ENCODE measurements around the gene WDR70. TPM values are rescaled to one million over a fixed set of nuclear protein-coding genes. Genes with fewer than 3 reads are reported as not detected.

Gene WDR70
- total and polyA plus RNA-seq, 2 donors (not counting 3 experiments of a cell fraction or from before 2014, with no cell fraction given), result 6.7 to 37.3 TPM

DNA sequence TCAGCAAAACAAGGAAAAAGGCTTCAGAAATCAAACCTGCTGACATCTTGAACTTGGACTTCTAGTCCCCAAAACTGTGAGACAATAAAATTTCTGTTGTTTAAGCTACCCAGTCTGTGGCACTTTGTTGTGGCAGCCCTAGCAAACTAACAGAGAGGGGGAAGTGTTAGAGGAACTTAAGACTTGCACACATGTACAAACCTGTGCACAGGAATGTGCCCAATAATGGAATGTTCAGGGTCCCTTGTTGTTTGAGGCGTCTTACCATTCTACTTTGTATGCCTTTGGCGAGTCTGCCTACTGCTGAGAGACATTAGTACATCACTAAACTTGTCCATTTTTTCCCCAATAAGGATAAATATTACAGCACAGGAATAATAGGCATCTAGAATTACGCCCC is 160.3 kb downstream of the WDR70 start:
- no peak overlapping the region for H2AFZ ChIP-seq (ENCODE audit: low read depth, low read length)
- H3K4me1 ChIP-seq (ENCODE audit: control insufficient read depth, extremely low read depth, insufficient read depth, low read length), result no peaks in the 10 kb centered on the region
- no peak overlapping the region for H3K4me2 ChIP-seq (ENCODE audit: insufficient read depth, low read length)
- CTCF ChIA-PET, result no interaction called here
- no peaks in the 10 kb centered on the region for H3K9me1 ChIP-seq (replicated peaks; ENCODE audit: control insufficient read depth, extremely low read depth, insufficient read depth, low read length)
- POLR2A ChIA-PET, result no interaction called here
- H4K20me1 ChIP-seq (replicated peaks; ENCODE audit: control insufficient read depth, extremely low read depth, insufficient read depth, low read length), result no peaks in the 10 kb centered on the region
- intact Hi-C loops (cut with micrococcal nuclease), result no loop called here
- DNase-seq (ENCODE audit: low read depth, low spot score) (no peak), FAIRE-seq (no peak)
- H3K4me3 ChIP-seq (replicated peaks in 1 of 3; ENCODE audit: insufficient read depth in 1 of 3, low read depth in 1 of 3, low read length in 3 of 3), result no peak overlapping the region
- no peaks in the 10 kb centered on the region for H3K79me2 ChIP-seq (ENCODE audit: control insufficient read depth, insufficient read depth, low read length)
- no peak overlapping the region for H3K9ac ChIP-seq (replicated peaks; ENCODE audit: extremely low read depth, insufficient read depth, low read length)
- H3K36me3 ChIP-seq (ENCODE audit: control insufficient read depth in 2 of 2, extremely low read depth in 1 of 2, insufficient read depth in 2 of 2, low read length in 2 of 2), result no peaks in the 10 kb centered on the region
- no peaks in the 10 kb centered on the region for H3K9me3 ChIP-seq (replicated peaks; ENCODE audit: control insufficient read depth, insufficient read depth, low read length)
- dilution Hi-C loops (cut with MboI; ENCODE audit: extremely low pct_ligation_motif_present, low sequenced_read_pairs), result no loop called here
- BruUV-seq (replicated peaks), result no TSS peak
- TF ChIP-seq, protein P1, sequence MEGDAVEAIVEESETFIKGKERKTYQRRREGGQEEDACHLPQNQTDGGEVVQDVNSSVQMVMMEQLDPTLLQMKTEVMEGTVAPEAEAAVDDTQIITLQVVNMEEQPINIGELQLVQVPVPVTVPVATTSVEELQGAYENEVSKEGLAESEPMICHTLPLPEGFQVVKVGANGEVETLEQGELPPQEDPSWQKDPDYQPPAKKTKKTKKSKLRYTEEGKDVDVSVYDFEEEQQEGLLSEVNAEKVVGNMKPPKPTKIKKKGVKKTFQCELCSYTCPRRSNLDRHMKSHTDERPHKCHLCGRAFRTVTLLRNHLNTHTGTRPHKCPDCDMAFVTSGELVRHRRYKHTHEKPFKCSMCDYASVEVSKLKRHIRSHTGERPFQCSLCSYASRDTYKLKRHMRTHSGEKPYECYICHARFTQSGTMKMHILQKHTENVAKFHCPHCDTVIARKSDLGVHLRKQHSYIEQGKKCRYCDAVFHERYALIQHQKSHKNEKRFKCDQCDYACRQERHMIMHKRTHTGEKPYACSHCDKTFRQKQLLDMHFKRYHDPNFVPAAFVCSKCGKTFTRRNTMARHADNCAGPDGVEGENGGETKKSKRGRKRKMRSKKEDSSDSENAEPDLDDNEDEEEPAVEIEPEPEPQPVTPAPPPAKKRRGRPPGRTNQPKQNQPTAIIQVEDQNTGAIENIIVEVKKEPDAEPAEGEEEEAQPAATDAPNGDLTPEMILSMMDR (IDR thresholded peaks at IDR 0.05; ENCODE audit: extremely low read depth in 1 of 2, insufficient read depth in 1 of 2, low read depth in 1 of 2, low read length in 2 of 2), result no peak
- no peak for TF ChIP-seq JUN (IDR thresholded peaks at IDR 0.05; ENCODE audit: borderline replicate concordance, insufficient read depth, insufficient read length, low read depth)
- no peak for TF ChIP-seq EZH2 (IDR thresholded peaks at IDR 0.05; ENCODE audit: borderline replicate concordance, low read depth, low read length, severe bottlenecking)
- TF ChIP-seq MYC (IDR thresholded peaks at IDR 0.05; ENCODE audit: low read depth, low read length), result no peak
- TF ChIP-seq FOS (IDR thresholded peaks at IDR 0.05; ENCODE audit: borderline replicate concordance, insufficient read depth, low read length), result no peak
- TF ChIP-seq POLR2A (IDR thresholded peaks at IDR 0.05; ENCODE audit: low read depth, low read length), result no peak
- TF ChIP-seq, protein P2, sequence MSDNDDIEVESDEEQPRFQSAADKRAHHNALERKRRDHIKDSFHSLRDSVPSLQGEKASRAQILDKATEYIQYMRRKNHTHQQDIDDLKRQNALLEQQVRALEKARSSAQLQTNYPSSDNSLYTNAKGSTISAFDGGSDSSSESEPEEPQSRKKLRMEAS (IDR thresholded peaks at IDR 0.05; ENCODE audit: insufficient read depth, insufficient read length), result no peak
- no peak for TF ChIP-seq GATA2 (IDR thresholded peaks at IDR 0.05; ENCODE audit: insufficient read depth, insufficient read length, low read depth, low read length)
- TF ChIP-seq POLR2AphosphoS5 (IDR thresholded peaks at IDR 0.05; ENCODE audit: insufficient read depth, low read depth, low read length), result no peak
- H3K27ac ChIP-seq (ENCODE audit: insufficient read depth, low read depth, low read length), result no peak overlapping the region
- no peaks in the 10 kb centered on the region for H3K27me3 ChIP-seq (ENCODE audit: control insufficient read depth in 2 of 2, insufficient read depth in 2 of 2, low read length in 2 of 2)
